Measurements from ENCODE around the gene ZNF217.
A peak's percentile ranks its signal among the peaks of the same experiment; 100 is the strongest.
"Not testable (repeated sequence)": the region's sequence is repeated elsewhere in the genome, so short reads cannot be mapped to it uniquely, and the experiment has no call there.

Gene ZNF217

GRCh38 chr20:53593466-53594007 lies at the start of gene ZNF217:
TSS of gene ZNF217 (minus strand) at chr20:53593839. CDS start at chr20:53582826, 11,013 bp downstream.
- peak within 1 kb of the TSS; percentile 66 for H3K4me2 ChIP-seq
- H3K36me3 ChIP-seq (ENCODE audit: insufficient read depth); H3K27me3 ChIP-seq (ENCODE audit: insufficient read depth, low read depth); H3K4me3 ChIP-seq (IDR thresholded peaks at IDR 0.05; ENCODE audit: insufficient read depth, low read depth, low read length); H4K20me1 ChIP-seq (ENCODE audit: insufficient read depth): not testable (repeated sequence)
- peak within 1 kb of the TSS; percentile 90 for H3K9ac ChIP-seq
- peak within 1 kb of the TSS; percentile 94 for H3K27ac ChIP-seq
- peaks cover 22% of the 10 kb centered on the region for H3K4me1 ChIP-seq (ENCODE audit: low read depth, poor library complexity, severe bottlenecking)
- H3K79me2 ChIP-seq (ENCODE audit: insufficient read depth, low read depth) = peaks cover 83% of the 10 kb centered on the region
- peak within 1 kb of the TSS; percentile 55; the same call in 1 of the 2 replicates for H2AFZ ChIP-seq (ENCODE audit: low read depth)

- H3K4me1 ChIP-seq (ENCODE audit: low read depth, poor library complexity, severe bottlenecking) = peaks cover 44% of the 10 kb centered on the region
- H3K9ac ChIP-seq = peak overlapping the region; percentile 37
- no peak overlapping the region for H3K4me3 ChIP-seq (IDR thresholded peaks at IDR 0.05; ENCODE audit: insufficient read depth, low read depth, low read length)
- TF ChIP-seq CTCF (conservative IDR thresholded peaks at IDR 0.05; ENCODE audit: low read depth, low read length) = no peak
- peak overlapping the region; percentile 51 for H2AFZ ChIP-seq (ENCODE audit: low read depth)
- H3K27me3 ChIP-seq (ENCODE audit: insufficient read depth, low read depth) = no peaks in the 10 kb centered on the region
- peak overlapping the region; percentile 84 for H3K27ac ChIP-seq
- peak overlapping the region; percentile 83 for H3K4me2 ChIP-seq
- no peaks in the 10 kb centered on the region for H3K79me2 ChIP-seq (ENCODE audit: insufficient read depth, low read depth)
- H4K20me1 ChIP-seq (ENCODE audit: insufficient read depth) = no peaks in the 10 kb centered on the region
- no peaks in the 10 kb centered on the region for H3K36me3 ChIP-seq (ENCODE audit: insufficient read depth)
These were observed 49.6 kb upstream of the ZNF217 start for GRCh38 chr20:53643031-53643832.

GRCh38 chr20:53642196-53643030 lies 48.8 kb upstream of the ZNF217 start:
- no peak overlapping the region for H3K4me3 ChIP-seq (IDR thresholded peaks at IDR 0.05; ENCODE audit: insufficient read depth, low read depth, low read length)
- peak overlapping the region; percentile 37 for H3K9ac ChIP-seq
- H2AFZ ChIP-seq (ENCODE audit: low read depth) = peak overlapping the region; percentile 51
- no peaks in the 10 kb centered on the region for H4K20me1 ChIP-seq (ENCODE audit: insufficient read depth)
- no peaks in the 10 kb centered on the region for H3K36me3 ChIP-seq (ENCODE audit: insufficient read depth)
- H3K79me2 ChIP-seq (ENCODE audit: insufficient read depth, low read depth) = no peaks in the 10 kb centered on the region
- no peaks in the 10 kb centered on the region for H3K27me3 ChIP-seq (ENCODE audit: insufficient read depth, low read depth)
- peak overlapping the region; percentile 83 for H3K4me2 ChIP-seq
- no peak for TF ChIP-seq CTCF (conservative IDR thresholded peaks at IDR 0.05; ENCODE audit: low read depth, low read length)
- peaks cover 44% of the 10 kb centered on the region for H3K4me1 ChIP-seq (ENCODE audit: low read depth, poor library complexity, severe bottlenecking)
- H3K27ac ChIP-seq = peak overlapping the region; percentile 84

GRCh38 chr20:53639647-53640440 lies 46.2 kb upstream of the ZNF217 start:
- H3K4me1 ChIP-seq (ENCODE audit: low read depth, poor library complexity, severe bottlenecking) = peaks cover 36% of the 10 kb centered on the region

More at GRCh38 chr20:53639647-53640440, 46.2 kb upstream of the ZNF217 start:
- no peak for TF ChIP-seq CTCF (conservative IDR thresholded peaks at IDR 0.05; ENCODE audit: low read depth, low read length)
- Histone ChIP-seq H2AFZ (ENCODE audit: low read depth) (no peak overlapping the region), H3K4me3 (IDR thresholded peaks at IDR 0.05; ENCODE audit: insufficient read depth, low read depth, low read length) (no peak overlapping the region), H3K4me2 (no peak overlapping the region), H3K79me2 (ENCODE audit: insufficient read depth, low read depth) (no peaks in the 10 kb centered on the region), H3K27ac (no peak overlapping the region), H3K36me3 (ENCODE audit: insufficient read depth) (no peaks in the 10 kb centered on the region), H3K27me3 (ENCODE audit: insufficient read depth, low read depth) (no peaks in the 10 kb centered on the region), H4K20me1 (ENCODE audit: insufficient read depth) (no peaks in the 10 kb centered on the region), H3K9ac (no peak overlapping the region)

Measured in KMS-11 (cell line).